GM21390 (cell line): ENCODE data around the gene CXCR4.

Source experiments
- ATAC-seq: cut with Tn5 transposase; IDR thresholded peaks from one replicate; pipeline ENCODE4 v1.9.1; 2021; ENCODE audit not compliant: unreplicated experiment

Gene CXCR4

GRCh38 chr2:136131961-136132824 is 14.2 kb upstream of the CXCR4 start:
- peak; percentile 73 for ATAC-seq

- peak; percentile 4 for ATAC-seq
Measured at GRCh38 chr2:136131484-136131960, 13.6 kb upstream of the CXCR4 start.

GRCh38 chr2:136130511-136130910 is 12.6 kb upstream of the CXCR4 start:
- ATAC-seq: no peak

GRCh38 chr2:136130045-136130444 is 12.1 kb upstream of the CXCR4 start:
- ATAC-seq: no peak

GRCh38 chr2:136129601-136130000 is 11.7 kb upstream of the CXCR4 start:
- ATAC-seq: no peak

GRCh38 chr2:136128905-136129304 is 11.0 kb upstream of the CXCR4 start:
- no peak for ATAC-seq

GRCh38 chr2:136128366-136128765 is 10.4 kb upstream of the CXCR4 start:
- no peak for ATAC-seq

GRCh38 chr2:136127356-136127755 is 9.4 kb upstream of the CXCR4 start:
- no peak for ATAC-seq

GRCh38 chr2:136126421-136126926 is 8.5 kb upstream of the CXCR4 start:
- ATAC-seq: no peak

GRCh38 chr2:136126021-136126420 is 8.1 kb upstream of the CXCR4 start:
- no peak for ATAC-seq

- ATAC-seq: no peak
Measured at GRCh38 chr2:136125236-136125635, 7.3 kb upstream of the CXCR4 start.

- ATAC-seq: no peak
Measured at GRCh38 chr2:136124805-136125204, 6.9 kb upstream of the CXCR4 start.

- no peak for ATAC-seq
Measured at GRCh38 chr2:136122661-136123060, 4.7 kb upstream of the CXCR4 start.

GRCh38 chr2:136121204-136121910 is 3.4 kb upstream of the CXCR4 start:
- ATAC-seq: no peak

GRCh38 chr2:136119717-136120675 is 2.0 kb upstream of the CXCR4 start:
- no peak for ATAC-seq

- ATAC-seq: no peak
Measured at GRCh38 chr2:136118819-136119716, 1.1 kb upstream of the CXCR4 start.

GRCh38 chr2:136117391-136117841 is 533 bp downstream of the CXCR4 start:
- peak; percentile 18 for ATAC-seq

GRCh38 chr2:136116813-136117390 is 1.0 kb downstream of the CXCR4 start:
- ATAC-seq: peak; percentile 53

GRCh38 chr2:136116151-136116812 is 1.7 kb downstream of the CXCR4 start:
- peak; percentile 14 for ATAC-seq
